GM13977 (cell line): ENCODE measurements around the gene TTC7B.

Source experiments
- DNase-seq: peaks from one replicate; pipeline ENCODE4 v3.0.0; 2012; ENCODE audit warnings: low spot score
- CTCF ChIP-seq: IDR thresholded peaks from 2 replicates; pipeline ENCODE4 v1.5.1; 2012; ENCODE audit warnings: mild to moderate bottlenecking, control low read depth; ENCODE audit not compliant: insufficient read depth; ENCODE audit errors: extremely low read depth, missing control alignments
- in situ Hi-C: fragments of 300-500 bp; cut with MboI; formaldehyde crosslinking; loops from one replicate; pipeline ENCODE4 v1.12.0; 2022; ENCODE audit warnings: low sequenced_read_pairs, low pct_unique_long_range_greater_than_20kb, mixed read lengths, inconsistent platforms; ENCODE audit not compliant: unreplicated experiment

TTC7B gene

GRCh38 chr14:90538716-90539495 lies 277.3 kb downstream of the TTC7B start:
- in situ Hi-C loops: no loop called here
- DNase-seq: no peak
- no peak for TF ChIP-seq CTCF

- no peak for DNase-seq
- no peak for TF ChIP-seq CTCF
- in situ Hi-C loops: no loop called here
Measured at GRCh38 chr14:90538095-90538494, 278.1 kb downstream of the TTC7B start.

- in situ Hi-C loops: no loop called here
- TF ChIP-seq CTCF: no peak
Measured at GRCh38 chr14:90536511-90537191, 279.6 kb downstream of the TTC7B start.

GRCh38 chr14:90536092-90536491 lies 280.1 kb downstream of the TTC7B start:
- in situ Hi-C loops: no loop called here
- no peak for TF ChIP-seq CTCF
- DNase-seq: no peak

More at GRCh38 chr14:90536511-90537191, 279.6 kb downstream of the TTC7B start:
- no peak for DNase-seq

- DNase-seq: no peak
- in situ Hi-C loops: no loop called here
- TF ChIP-seq CTCF: no peak
Measured at GRCh38 chr14:90535556-90536090, 280.6 kb downstream of the TTC7B start.

GRCh38 chr14:90534838-90535555 lies 281.2 kb downstream of the TTC7B start:
- in situ Hi-C loops: no loop called here
- TF ChIP-seq CTCF: no peak
- DNase-seq: no peak
